ENCODE results near the gene ATOX1.
"Not testable (repeated sequence)": the region's sequence is repeated elsewhere in the genome, so short reads cannot be mapped to it uniquely, and the experiment has no call there.

GRCh38 chr5:151698081-151698480, 60.4 kb downstream of the ATOX1 start:
- not testable (repeated sequence) for TF ChIP-seq CTCF, POLR2A (IDR thresholded peaks at IDR 0.05)

Data from thyroid gland (tissue), 4 donors.